CD4-positive, alpha-beta T cell treated with Interleukin-6 for 4 hours (primary cell): ENCODE data around the gene SF3A1.

Source experiments
- DNase-seq: peaks from one replicate; pipeline ENCODE4 v3.0.0-alpha.2; 2020; ENCODE audit warnings: mixed read lengths

Gene SF3A1

GRCh38 chr22:30285176-30285845, 71.4 kb downstream of the SF3A1 start:
- DNase-seq: no peak

GRCh38 chr22:30284666-30285065, 72.0 kb downstream of the SF3A1 start:
- no peak for DNase-seq

GRCh38 chr22:30284172-30284571, 72.5 kb downstream of the SF3A1 start:
- no peak for DNase-seq

GRCh38 chr22:30283342-30283741, 73.4 kb downstream of the SF3A1 start:
- DNase-seq: no peak

GRCh38 chr22:30282616-30283046, 74.1 kb downstream of the SF3A1 start:
- no peak for DNase-seq
